CD8-positive, alpha-beta memory T cell (primary cell): ENCODE results near the gene PPFIA4. TPM values are rescaled to one million over a fixed set of nuclear protein-coding genes. Genes with fewer than 3 reads are reported as not detected.

Source experiments
- CTCF ChIA-PET: fragments of 350-600 bp; sonication (Branson Sonifier 250); formaldehyde crosslinking; loops from one replicate; lab custom pipeline; 2021; ENCODE audit warnings: antibody characterized with exemption; lab: Charles Lee
- POLR2A ChIA-PET: fragments of 350-600 bp; sonication (Branson Sonifier 250); formaldehyde crosslinking; loops from one replicate; lab custom pipeline; 2021; ENCODE audit warnings: antibody characterized with exemption; lab: Charles Lee
- DNase-seq, 5 donors: peaks; one replicate each; pipeline versions ENCODE4 v3.0.0 to v3.0.0-alpha.2; 2020 to 2022; ENCODE audit warnings: mixed read lengths in 1 of 5
- H3K27ac ChIP-seq: one replicate; pipeline ENCODE4 v1.7.0; 2013; ENCODE audit warnings: low read depth, mild to moderate bottlenecking, low read length, moderate library complexity
- H3K27me3 ChIP-seq: 2 replicates; pipeline ENCODE4 v1.7.0; 2013; ENCODE audit warnings: low read length, mild to moderate bottlenecking; ENCODE audit not compliant: insufficient read depth, poor library complexity, severe bottlenecking
- H3K36me3 ChIP-seq: 2 replicates; pipeline ENCODE4 v1.7.0; 2013; ENCODE audit warnings: mild to moderate bottlenecking, low read length, moderate library complexity; ENCODE audit not compliant: insufficient read depth
- H3K4me1 ChIP-seq: 2 replicates; pipeline ENCODE4 v1.7.0; 2013; ENCODE audit warnings: mild to moderate bottlenecking, low read length, moderate library complexity; ENCODE audit not compliant: insufficient read depth
- H3K4me3 ChIP-seq: 2 replicates; pipeline ENCODE4 v1.7.0; 2013; ENCODE audit warnings: mild to moderate bottlenecking, low read length
- H3K9me3 ChIP-seq: 2 replicates; pipeline ENCODE4 v1.7.0; 2013; ENCODE audit warnings: mild to moderate bottlenecking, low read length
- H3K27ac Mint-ChIP-seq, 8 donors: one replicate each; pipeline ENCODE4 v1.8.0; 2020 to 2021; ENCODE audit warnings: mixed read lengths in 8 of 8, mild to moderate bottlenecking in 6 of 8, inconsistent platforms in 3 of 8, moderate library complexity in 3 of 8
- H3K27me3 Mint-ChIP-seq, 2 donors: one replicate each; pipeline ENCODE4 v1.8.0; 2020 to 2021; ENCODE audit warnings: mixed read lengths in 2 of 2, mild to moderate bottlenecking in 1 of 2, moderate library complexity in 1 of 2
- H3K36me3 Mint-ChIP-seq, 3 donors: one replicate each; pipeline ENCODE4 v1.8.0; 2020 to 2021; ENCODE audit warnings: mixed read lengths in 3 of 3, inconsistent platforms in 1 of 3, mild to moderate bottlenecking in 1 of 3
- H3K4me1 Mint-ChIP-seq, 3 donors: one replicate each; pipeline ENCODE4 v1.8.0; 2020 to 2021; ENCODE audit warnings: mixed read lengths in 3 of 3, inconsistent platforms in 1 of 3, mild to moderate bottlenecking in 1 of 3
- H3K4me3 Mint-ChIP-seq, 7 donors: one replicate each; pipeline ENCODE4 v1.8.0; 2020 to 2021; ENCODE audit warnings: mixed read lengths in 7 of 7, mild to moderate bottlenecking in 6 of 7, moderate library complexity in 4 of 7, inconsistent platforms in 2 of 7
- H3K9me3 Mint-ChIP-seq, 5 donors: one replicate each; pipeline ENCODE4 v1.8.0; 2020 to 2022; ENCODE audit warnings: mixed read lengths in 5 of 5, mild to moderate bottlenecking in 3 of 5, moderate library complexity in 2 of 5, inconsistent platforms in 1 of 5
- polyA plus RNA-seq: library from polyadenylated mRNA; unstranded; fragments of 300-500 nt; fragmentation: Illumina TruSeq; gene quantifications from one replicate; pipeline ENCODE4 v1.2.3, GENCODE V29; 2021
- total RNA-seq, 2 experiments: library from RNA; stranded (reverse); gene quantifications; one replicate each; pipeline ENCODE4 v1.2.3, GENCODE V29; 2021

PPFIA4 gene
- total and polyA plus RNA-seq, 3 experiments from 2014 or later = 1.2 to 1.5 TPM; not detected in 1

GRCh38 chr1:203058676-203058935 is 32.3 kb downstream of the PPFIA4 start:
- Mint-ChIP-seq H3K4me3 (no peak overlapping the region), H3K27ac (no peak overlapping the region), H3K36me3 (peaks cover 0 to 3% (median 0%) of the 10 kb centered on the region in 3 donors), H3K4me1 (no peaks in the 10 kb centered on the region), H3K9me3 (no peaks in the 10 kb centered on the region), H3K27me3 (peaks cover 2 to 23% of the 10 kb centered on the region in 2 donors)
- H3K27me3 ChIP-seq = no peaks in the 10 kb centered on the region
- no peak for DNase-seq
- H3K36me3 ChIP-seq = no peaks in the 10 kb centered on the region
- H3K4me3 ChIP-seq = no peak overlapping the region
- H3K27ac ChIP-seq = no peak overlapping the region
- ChIA-PET POLR2A (no interaction called here), CTCF (no interaction called here)
- H3K9me3 ChIP-seq = no peaks in the 10 kb centered on the region
- H3K4me1 ChIP-seq = no peaks in the 10 kb centered on the region

GRCh38 chr1:203059485-203059884 is 33.2 kb downstream of the PPFIA4 start:
- Mint-ChIP-seq H3K9me3 (no peaks in the 10 kb centered on the region), H3K4me3 (no peak overlapping the region), H3K36me3 (peaks cover 0 to 3% (median 0%) of the 10 kb centered on the region in 3 donors), H3K27me3 (peaks cover 2 to 23% of the 10 kb centered on the region in 2 donors), H3K4me1 (no peaks in the 10 kb centered on the region), H3K27ac (no peak overlapping the region)
- Histone ChIP-seq H3K9me3 (no peaks in the 10 kb centered on the region), H3K27me3 (no peaks in the 10 kb centered on the region), H3K4me1 (no peaks in the 10 kb centered on the region), H3K4me3 (no peak overlapping the region), H3K36me3 (no peaks in the 10 kb centered on the region), H3K27ac (no peak overlapping the region)
- ChIA-PET CTCF (no interaction called here), POLR2A (no interaction called here)
- no peak for DNase-seq

- Histone ChIP-seq H3K27ac (no peak overlapping the region), H3K36me3 (no peaks in the 10 kb centered on the region), H3K4me3 (no peak overlapping the region), H3K4me1 (no peaks in the 10 kb centered on the region), H3K9me3 (no peaks in the 10 kb centered on the region), H3K27me3 (no peaks in the 10 kb centered on the region)
- no peaks in the 10 kb centered on the region for H3K4me1 Mint-ChIP-seq
- POLR2A ChIA-PET = no interaction called here
- peaks cover 0 to 3% (median 0%) of the 10 kb centered on the region in 3 donors for H3K36me3 Mint-ChIP-seq
- H3K4me3 Mint-ChIP-seq = no peak overlapping the region
- peaks cover 2 to 23% of the 10 kb centered on the region in 2 donors for H3K27me3 Mint-ChIP-seq
- H3K9me3 Mint-ChIP-seq = no peaks in the 10 kb centered on the region
- DNase-seq = no peak
- CTCF ChIA-PET = no interaction called here
- no peak overlapping the region for H3K27ac Mint-ChIP-seq
Observed at GRCh38 chr1:203060115-203060514, 33.8 kb downstream of the PPFIA4 start.

- no peaks in the 10 kb centered on the region for H3K9me3 Mint-ChIP-seq
- Histone ChIP-seq H3K9me3 (no peaks in the 10 kb centered on the region), H3K36me3 (no peaks in the 10 kb centered on the region), H3K4me1 (no peaks in the 10 kb centered on the region), H3K27me3 (no peaks in the 10 kb centered on the region), H3K4me3 (no peak overlapping the region), H3K27ac (no peak overlapping the region)
- peaks cover 1 to 18% of the 10 kb centered on the region in 2 donors for H3K27me3 Mint-ChIP-seq
- POLR2A ChIA-PET = no interaction called here
- no peaks in the 10 kb centered on the region for H3K4me1 Mint-ChIP-seq
- H3K36me3 Mint-ChIP-seq = peaks cover 0 to 5% (median 0%) of the 10 kb centered on the region in 3 donors
- CTCF ChIA-PET = no interaction called here
- no peak overlapping the region for H3K4me3 Mint-ChIP-seq
- peak overlapping the region in 1 of 8 donors; percentile 20 for H3K27ac Mint-ChIP-seq
- no peak for DNase-seq
Observed at GRCh38 chr1:203063287-203063686, 37.0 kb downstream of the PPFIA4 start.

GRCh38 chr1:203065191-203065590 is 38.9 kb downstream of the PPFIA4 start:
- Mint-ChIP-seq H3K4me3 (no peak overlapping the region), H3K27ac (no peak overlapping the region), H3K4me1 (no peaks in the 10 kb centered on the region), H3K36me3 (peaks cover 0 to 5% (median 0%) of the 10 kb centered on the region in 3 donors), H3K9me3 (no peaks in the 10 kb centered on the region), H3K27me3 (peaks cover 1 to 10% of the 10 kb centered on the region in 2 donors)
- H3K4me1 ChIP-seq = no peaks in the 10 kb centered on the region
- ChIA-PET CTCF (no interaction called here), POLR2A (no interaction called here)
- H3K27me3 ChIP-seq = no peaks in the 10 kb centered on the region
- no peaks in the 10 kb centered on the region for H3K36me3 ChIP-seq
- no peaks in the 10 kb centered on the region for H3K9me3 ChIP-seq
- no peak overlapping the region for H3K27ac ChIP-seq
- no peak for DNase-seq
- no peak overlapping the region for H3K4me3 ChIP-seq

GRCh38 chr1:203065986-203066385 is 39.7 kb downstream of the PPFIA4 start:
- Histone ChIP-seq H3K36me3 (no peaks in the 10 kb centered on the region), H3K4me3 (no peak overlapping the region), H3K27ac (no peak overlapping the region), H3K27me3 (no peaks in the 10 kb centered on the region), H3K9me3 (no peaks in the 10 kb centered on the region), H3K4me1 (no peaks in the 10 kb centered on the region)
- H3K4me1 Mint-ChIP-seq = no peaks in the 10 kb centered on the region
- H3K4me3 Mint-ChIP-seq = no peak overlapping the region
- ChIA-PET POLR2A (no interaction called here), CTCF (no interaction called here)
- peaks cover 1 to 7% of the 10 kb centered on the region in 2 donors for H3K27me3 Mint-ChIP-seq
- no peak overlapping the region for H3K27ac Mint-ChIP-seq
- no peaks in the 10 kb centered on the region for H3K9me3 Mint-ChIP-seq
- DNase-seq = no peak
- peaks cover 0 to 4% (median 0%) of the 10 kb centered on the region in 3 donors for H3K36me3 Mint-ChIP-seq

- Mint-ChIP-seq H3K27me3 (peaks cover 0 to 5% of the 10 kb centered on the region in 2 donors), H3K27ac (no peak overlapping the region), H3K36me3 (peaks cover 0 to 1% (median 0%) of the 10 kb centered on the region in 3 donors), H3K4me3 (no peak overlapping the region), H3K4me1 (no peaks in the 10 kb centered on the region), H3K9me3 (no peaks in the 10 kb centered on the region)
- no peak overlapping the region for H3K27ac ChIP-seq
- no peak overlapping the region for H3K4me3 ChIP-seq
- ChIA-PET CTCF (no interaction called here), POLR2A (no interaction called here)
- DNase-seq = no peak
- H3K4me1 ChIP-seq = no peaks in the 10 kb centered on the region
- no peaks in the 10 kb centered on the region for H3K36me3 ChIP-seq
- no peaks in the 10 kb centered on the region for H3K27me3 ChIP-seq
- no peaks in the 10 kb centered on the region for H3K9me3 ChIP-seq
Observed at GRCh38 chr1:203066965-203067364, 40.7 kb downstream of the PPFIA4 start.

- CTCF ChIA-PET = no interaction called here
Observed at GRCh38 chr1:203069030-203069747, 42.9 kb downstream of the PPFIA4 start.

More at GRCh38 chr1:203069030-203069747, 42.9 kb downstream of the PPFIA4 start:
- peaks cover 9 to 17% of the 10 kb centered on the region in 2 donors for H3K27me3 Mint-ChIP-seq
- Histone ChIP-seq H3K27ac (no peak overlapping the region), H3K4me1 (no peaks in the 10 kb centered on the region), H3K9me3 (no peaks in the 10 kb centered on the region), H3K4me3 (no peak overlapping the region), H3K36me3 (no peaks in the 10 kb centered on the region), H3K27me3 (no peaks in the 10 kb centered on the region)
- H3K36me3 Mint-ChIP-seq = peaks cover 0 to 3% (median 0%) of the 10 kb centered on the region in 3 donors
- no peak for DNase-seq
- H3K27ac Mint-ChIP-seq = no peak overlapping the region
- POLR2A ChIA-PET = no interaction called here
- no peak overlapping the region for H3K4me3 Mint-ChIP-seq
- no peaks in the 10 kb centered on the region for H3K9me3 Mint-ChIP-seq
- no peaks in the 10 kb centered on the region for H3K4me1 Mint-ChIP-seq
